Measurements from ENCODE around the gene ANKS3. TPM values are rescaled to one million over a fixed set of nuclear protein-coding genes. Genes with fewer than 3 reads are reported as not detected.

Gene ANKS3
- total RNA-seq, 1 donor from 2014 or later: 20.6 TPM

- H3K27ac Mint-ChIP-seq: no peak overlapping the region
- H3K27me3 Mint-ChIP-seq (ENCODE audit: low read depth): no peaks in the 10 kb centered on the region
- no peak overlapping the region for H3K4me3 Mint-ChIP-seq (ENCODE audit: low read depth)
Observed at GRCh38 chr16:4682084-4682591, 51.9 kb downstream of the ANKS3 start.

GRCh38 chr16:4681471-4682083, 52.5 kb downstream of the ANKS3 start:
- intact Hi-C loops (cut with micrococcal nuclease): no loop called here
- peaks cover 42% of the 10 kb centered on the region for H3K36me3 Mint-ChIP-seq (ENCODE audit: low read depth)
- H3K9me3 Mint-ChIP-seq: no peaks in the 10 kb centered on the region
- no peak overlapping the region for H3K27ac Mint-ChIP-seq
- DNase-seq (ENCODE audit: low spot score): no peak
- no peaks in the 10 kb centered on the region for H3K27me3 Mint-ChIP-seq (ENCODE audit: low read depth)
- H3K4me1 Mint-ChIP-seq (ENCODE audit: low read depth): peaks cover 11% of the 10 kb centered on the region
- H3K4me3 Mint-ChIP-seq (ENCODE audit: low read depth): no peak overlapping the region

More at GRCh38 chr16:4682084-4682591, 51.9 kb downstream of the ANKS3 start:
- Mint-ChIP-seq H3K9me3 (no peaks in the 10 kb centered on the region), H3K4me1 (ENCODE audit: low read depth) (peaks cover 5% of the 10 kb centered on the region), H3K36me3 (ENCODE audit: low read depth) (peaks cover 41% of the 10 kb centered on the region)
- intact Hi-C loops (cut with micrococcal nuclease): no loop called here
- DNase-seq (ENCODE audit: low spot score): no peak

GRCh38 chr16:4680673-4681470, 53.2 kb downstream of the ANKS3 start:
- Mint-ChIP-seq H3K36me3 (ENCODE audit: low read depth) (peaks cover 41% of the 10 kb centered on the region), H3K4me1 (ENCODE audit: low read depth) (peaks cover 18% of the 10 kb centered on the region), H3K27me3 (ENCODE audit: low read depth) (no peaks in the 10 kb centered on the region), H3K27ac (peak overlapping the region; percentile 33), H3K9me3 (no peaks in the 10 kb centered on the region), H3K4me3 (ENCODE audit: low read depth) (no peak overlapping the region)
- DNase-seq (ENCODE audit: low spot score): no peak
- intact Hi-C loops (cut with micrococcal nuclease): no loop called here

GRCh38 chr16:4679850-4680636, 54.0 kb downstream of the ANKS3 start:
- Mint-ChIP-seq H3K4me3 (ENCODE audit: low read depth) (no peak overlapping the region), H3K27ac (peak overlapping the region; percentile 33), H3K9me3 (no peaks in the 10 kb centered on the region), H3K27me3 (ENCODE audit: low read depth) (no peaks in the 10 kb centered on the region), H3K4me1 (ENCODE audit: low read depth) (peaks cover 20% of the 10 kb centered on the region), H3K36me3 (ENCODE audit: low read depth) (peaks cover 37% of the 10 kb centered on the region)
- intact Hi-C loops (cut with micrococcal nuclease): loop anchor here (5.0 kb wide), 1 partner anchor 143 kb away; the partner anchor contains the start of gene CDIP1
- no peak for DNase-seq (ENCODE audit: low spot score)

GRCh38 chr16:4679156-4679849, 54.8 kb downstream of the ANKS3 start:
- Mint-ChIP-seq H3K27me3 (ENCODE audit: low read depth) (no peaks in the 10 kb centered on the region), H3K4me3 (ENCODE audit: low read depth) (no peak overlapping the region), H3K27ac (peak overlapping the region; percentile 21), H3K9me3 (no peaks in the 10 kb centered on the region), H3K4me1 (ENCODE audit: low read depth) (peaks cover 20% of the 10 kb centered on the region), H3K36me3 (ENCODE audit: low read depth) (peaks cover 34% of the 10 kb centered on the region)
- intact Hi-C loops (cut with micrococcal nuclease): loop anchor here (5.0 kb wide), 1 partner anchor 142 kb away; the partner anchor contains the start of gene CDIP1
- no peak for DNase-seq (ENCODE audit: low spot score)

GRCh38 chr16:4678596-4678995, 55.5 kb downstream of the ANKS3 start:
- Mint-ChIP-seq H3K4me3 (ENCODE audit: low read depth) (no peak overlapping the region), H3K27me3 (ENCODE audit: low read depth) (no peaks in the 10 kb centered on the region), H3K4me1 (ENCODE audit: low read depth) (peaks cover 20% of the 10 kb centered on the region), H3K36me3 (ENCODE audit: low read depth) (peaks cover 36% of the 10 kb centered on the region), H3K9me3 (no peaks in the 10 kb centered on the region), H3K27ac (peak overlapping the region; percentile 61)
- intact Hi-C loops (cut with micrococcal nuclease): loop anchor here (5.0 kb wide), 1 partner anchor 141 kb away; the partner anchor contains the start of gene CDIP1
- DNase-seq (ENCODE audit: low spot score): no peak

- H3K4me3 Mint-ChIP-seq (ENCODE audit: low read depth): no peak overlapping the region
- peaks cover 20% of the 10 kb centered on the region for H3K4me1 Mint-ChIP-seq (ENCODE audit: low read depth)
- intact Hi-C loops (cut with micrococcal nuclease): loop anchor here (5.0 kb wide), 1 partner anchor 141 kb away; the partner anchor contains the start of gene CDIP1
- H3K27me3 Mint-ChIP-seq (ENCODE audit: low read depth): no peaks in the 10 kb centered on the region
- H3K27ac Mint-ChIP-seq: peak overlapping the region; percentile 61
- no peak for DNase-seq (ENCODE audit: low spot score)
- no peaks in the 10 kb centered on the region for H3K9me3 Mint-ChIP-seq
- peaks cover 34% of the 10 kb centered on the region for H3K36me3 Mint-ChIP-seq (ENCODE audit: low read depth)
Observed at GRCh38 chr16:4677994-4678393, 56.1 kb downstream of the ANKS3 start.

- no peaks in the 10 kb centered on the region for H3K9me3 Mint-ChIP-seq
- no peak for DNase-seq (ENCODE audit: low spot score)
- H3K27me3 Mint-ChIP-seq (ENCODE audit: low read depth): no peaks in the 10 kb centered on the region
- peak overlapping the region; percentile 96 for H3K27ac Mint-ChIP-seq
- intact Hi-C loops (cut with micrococcal nuclease): loop anchor here (5.0 kb wide), 1 partner anchor 140 kb away; the partner anchor contains the start of gene CDIP1
- H3K4me1 Mint-ChIP-seq (ENCODE audit: low read depth): peaks cover 20% of the 10 kb centered on the region
- H3K4me3 Mint-ChIP-seq (ENCODE audit: low read depth): no peak overlapping the region
- peaks cover 32% of the 10 kb centered on the region for H3K36me3 Mint-ChIP-seq (ENCODE audit: low read depth)
Observed at GRCh38 chr16:4677390-4677789, 56.7 kb downstream of the ANKS3 start.

GRCh38 chr16:4676831-4677230, 57.2 kb downstream of the ANKS3 start:
- H3K9me3 Mint-ChIP-seq: no peaks in the 10 kb centered on the region
- peaks cover 20% of the 10 kb centered on the region for H3K4me1 Mint-ChIP-seq (ENCODE audit: low read depth)
- H3K27me3 Mint-ChIP-seq (ENCODE audit: low read depth): no peaks in the 10 kb centered on the region
- peak overlapping the region; percentile 96 for H3K27ac Mint-ChIP-seq
- intact Hi-C loops (cut with micrococcal nuclease): loop anchor here (1.0 to 5.0 kb wide), 2 partner anchors 13 to 140 kb away; partner anchors contain the start of gene CDIP1
- H3K36me3 Mint-ChIP-seq (ENCODE audit: low read depth): peaks cover 32% of the 10 kb centered on the region
- no peak for DNase-seq (ENCODE audit: low spot score)
- peak overlapping the region; percentile 67 for H3K4me3 Mint-ChIP-seq (ENCODE audit: low read depth)

- peak overlapping the region; percentile 67 for H3K4me3 Mint-ChIP-seq (ENCODE audit: low read depth)
- no peaks in the 10 kb centered on the region for H3K27me3 Mint-ChIP-seq (ENCODE audit: low read depth)
- intact Hi-C loops (cut with micrococcal nuclease): loop anchor here (1.0 to 5.0 kb wide), 2 partner anchors 12 to 139 kb away; partner anchors contain the start of gene CDIP1
- H3K27ac Mint-ChIP-seq: peak overlapping the region; percentile 96
- peaks cover 29% of the 10 kb centered on the region for H3K36me3 Mint-ChIP-seq (ENCODE audit: low read depth)
- DNase-seq (ENCODE audit: low spot score): peak; percentile 74
- H3K9me3 Mint-ChIP-seq: no peaks in the 10 kb centered on the region
- peaks cover 20% of the 10 kb centered on the region for H3K4me1 Mint-ChIP-seq (ENCODE audit: low read depth)
Observed at GRCh38 chr16:4675864-4676786, 57.9 kb downstream of the ANKS3 start.

GRCh38 chr16:4674926-4675530, 59.0 kb downstream of the ANKS3 start:
- Mint-ChIP-seq H3K4me1 (ENCODE audit: low read depth) (peaks cover 20% of the 10 kb centered on the region), H3K27ac (peak overlapping the region; percentile 96), H3K4me3 (ENCODE audit: low read depth) (peak overlapping the region; percentile 33), H3K9me3 (no peaks in the 10 kb centered on the region), H3K27me3 (ENCODE audit: low read depth) (no peaks in the 10 kb centered on the region), H3K36me3 (ENCODE audit: low read depth) (peaks cover 26% of the 10 kb centered on the region)
- DNase-seq (ENCODE audit: low spot score): no peak
- intact Hi-C loops (cut with micrococcal nuclease): loop anchor here (5.0 kb wide), 1 partner anchor 138 kb away; the partner anchor contains the start of gene CDIP1

Measured in activated T-helper 2 cell treated with anti-CD3 and anti-CD28 coated beads, Interferon-gamma antibody, Interleukin-2, Interleukin-4, amounts not matched to agents 10 μg/mL and 5 μg/mL and 100 μg/mL, durations not matched to agents 14 hours and 24 hours and 36 hours (primary cell).